IPS-15b (cell line): Measurements from ENCODE around the gene GTSE1.

Source experiments
- H3K27me3 ChIP-seq: one replicate; pipeline ENCODE4 v1.6.1; 2013; ENCODE audit warnings: low read length; ENCODE audit not compliant: control insufficient read depth, insufficient read depth
- H3K36me3 ChIP-seq: one replicate; pipeline ENCODE4 v1.6.1; 2013; ENCODE audit warnings: low read length; ENCODE audit not compliant: control insufficient read depth, insufficient read depth
- H3K4me1 ChIP-seq: one replicate; pipeline ENCODE4 v1.6.1; 2013; ENCODE audit warnings: mild to moderate bottlenecking, low read length; ENCODE audit not compliant: control insufficient read depth, insufficient read depth
- H3K4me3 ChIP-seq: one replicate; pipeline ENCODE4 v1.5.1; 2013; ENCODE audit warnings: low read depth, low read length
- H3K9ac ChIP-seq: one replicate; pipeline ENCODE4 v1.6.1; 2013; ENCODE audit warnings: low read depth, mild to moderate bottlenecking, low read length
- H3K9me3 ChIP-seq: one replicate; pipeline ENCODE4 v1.6.1; 2013; ENCODE audit warnings: mild to moderate bottlenecking, low read length; ENCODE audit not compliant: control insufficient read depth, insufficient read depth

Gene GTSE1

GRCh38 chr22:46337870-46338269 is 41.2 kb downstream of the GTSE1 start:
- no peak overlapping the region for H3K9ac ChIP-seq
- no peak overlapping the region for H3K4me3 ChIP-seq
- H3K27me3 ChIP-seq: no peaks in the 10 kb centered on the region
- no peaks in the 10 kb centered on the region for H3K4me1 ChIP-seq
- peaks cover 27% of the 10 kb centered on the region for H3K36me3 ChIP-seq
- no peaks in the 10 kb centered on the region for H3K9me3 ChIP-seq

DNA sequence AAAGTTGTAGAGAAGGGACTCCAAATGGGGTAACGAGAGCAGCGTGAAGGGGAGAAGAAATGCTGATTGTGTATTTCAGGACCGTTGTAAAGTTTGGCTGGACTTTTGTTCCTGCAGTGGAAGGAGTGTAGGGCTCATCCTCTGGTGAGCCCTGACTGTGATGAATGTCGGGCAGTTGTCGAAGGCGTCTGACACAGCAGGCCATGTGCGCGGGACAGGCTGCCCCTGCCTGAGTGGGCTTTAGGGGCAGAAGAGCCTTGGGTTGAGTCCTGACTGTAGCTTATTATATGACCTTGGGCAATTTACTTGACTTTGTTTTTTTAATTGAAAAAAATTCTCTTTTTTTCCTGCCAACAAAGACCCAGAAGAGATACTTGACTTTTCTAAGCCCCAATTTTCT is 42.0 kb downstream of the GTSE1 start:
- Histone ChIP-seq H3K9ac (no peak overlapping the region), H3K4me3 (no peak overlapping the region), H3K4me1 (no peaks in the 10 kb centered on the region), H3K27me3 (no peaks in the 10 kb centered on the region), H3K36me3 (peaks cover 27% of the 10 kb centered on the region), H3K9me3 (no peaks in the 10 kb centered on the region)

- no peak overlapping the region for H3K4me3 ChIP-seq
- peaks cover 35% of the 10 kb centered on the region for H3K36me3 ChIP-seq
Measured at GRCh38 chr22:46339956-46340355, 43.3 kb downstream of the GTSE1 start.

DNA sequence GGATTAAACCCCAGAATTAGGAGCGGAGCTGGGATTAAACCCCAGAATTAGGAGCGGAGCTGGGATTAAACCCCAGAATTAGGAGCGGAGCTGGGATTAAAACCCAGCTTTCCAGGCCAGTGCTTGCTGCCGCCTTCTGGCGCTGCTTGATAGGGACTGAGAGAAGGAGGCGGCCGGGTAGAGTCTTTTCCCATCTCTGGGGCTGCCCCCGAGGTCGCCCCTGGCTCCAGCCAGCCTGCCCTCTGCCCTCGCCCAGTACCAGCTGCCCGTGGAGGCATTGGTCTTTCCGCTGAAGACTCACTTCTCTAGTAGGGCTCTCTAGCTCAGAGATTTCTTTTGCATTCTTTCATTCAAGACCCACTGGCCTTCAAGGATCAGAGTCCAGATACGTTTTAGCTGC is 44.0 kb downstream of the GTSE1 start:
- no peak overlapping the region for H3K4me3 ChIP-seq
- no peak overlapping the region for H3K9ac ChIP-seq
- peaks cover 37% of the 10 kb centered on the region for H3K36me3 ChIP-seq
- no peaks in the 10 kb centered on the region for H3K27me3 ChIP-seq
- no peaks in the 10 kb centered on the region for H3K4me1 ChIP-seq
- H3K9me3 ChIP-seq: no peaks in the 10 kb centered on the region

More at GRCh38 chr22:46339956-46340355, 43.3 kb downstream of the GTSE1 start:
- H3K27me3 ChIP-seq: no peaks in the 10 kb centered on the region
- no peak overlapping the region for H3K9ac ChIP-seq
- no peaks in the 10 kb centered on the region for H3K4me1 ChIP-seq
- no peaks in the 10 kb centered on the region for H3K9me3 ChIP-seq

GRCh38 chr22:46346680-46347405 is 50.2 kb downstream of the GTSE1 start:
- Histone ChIP-seq H3K4me1 (no peaks in the 10 kb centered on the region), H3K27me3 (no peaks in the 10 kb centered on the region), H3K9me3 (no peaks in the 10 kb centered on the region), H3K36me3 (peaks cover 59% of the 10 kb centered on the region), H3K9ac (no peak overlapping the region), H3K4me3 (no peak overlapping the region)

DNA sequence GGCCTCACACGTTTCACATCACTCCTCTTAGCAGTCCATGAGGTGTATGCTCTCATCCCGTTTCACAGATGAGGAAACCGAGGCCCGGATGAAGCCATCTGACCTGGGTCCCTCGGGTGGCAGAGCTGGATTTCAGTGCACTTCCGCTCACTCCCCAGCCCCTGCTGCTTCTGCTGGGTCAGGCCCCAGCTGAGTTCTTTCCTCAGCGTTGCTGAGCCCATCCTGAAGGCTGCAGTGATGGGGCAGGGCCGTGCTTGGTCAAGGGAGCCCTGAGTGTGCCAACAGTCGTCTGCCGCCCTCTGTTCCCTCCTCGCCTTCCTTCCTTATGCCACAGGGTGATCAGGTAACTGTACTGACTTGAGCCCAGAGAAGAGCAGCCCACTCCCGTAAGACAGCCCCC is 51.0 kb downstream of the GTSE1 start:
- Histone ChIP-seq H3K27me3 (no peaks in the 10 kb centered on the region), H3K4me3 (no peak overlapping the region), H3K9ac (no peak overlapping the region), H3K36me3 (peaks cover 66% of the 10 kb centered on the region), H3K9me3 (no peaks in the 10 kb centered on the region), H3K4me1 (no peaks in the 10 kb centered on the region)

DNA sequence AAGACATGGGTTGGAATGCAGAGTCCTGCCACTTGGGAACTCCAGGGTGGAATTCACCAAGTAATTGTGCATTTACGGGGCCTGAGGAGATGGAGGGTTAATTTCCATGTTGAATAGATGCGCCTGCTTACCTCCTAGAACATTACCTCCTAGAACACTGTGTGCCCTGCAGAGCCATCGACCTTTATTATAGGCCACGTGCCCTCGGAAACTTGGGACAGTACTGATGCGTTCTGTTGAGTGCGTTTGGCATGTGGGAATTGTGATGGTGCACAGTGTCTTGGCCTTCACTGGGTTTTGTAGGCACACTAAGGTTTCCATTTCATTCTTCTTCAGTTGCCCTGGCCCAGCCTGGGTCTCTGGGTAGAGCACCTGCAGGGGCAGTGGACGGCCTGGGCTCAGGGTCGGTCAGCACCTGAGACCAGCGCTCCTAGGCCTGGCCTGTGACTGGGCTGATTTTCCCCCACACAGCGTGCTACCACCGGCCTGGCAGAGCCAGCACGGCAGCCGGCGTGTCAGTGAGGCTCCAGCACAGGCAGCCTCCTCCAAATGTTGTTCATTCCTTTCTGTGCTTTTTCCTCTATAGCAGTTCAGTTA is 51.5 kb downstream of the GTSE1 start:
- no peak overlapping the region for H3K4me3 ChIP-seq
- H3K9ac ChIP-seq: no peak overlapping the region
- no peaks in the 10 kb centered on the region for H3K9me3 ChIP-seq
- no peaks in the 10 kb centered on the region for H3K4me1 ChIP-seq
- peaks cover 69% of the 10 kb centered on the region for H3K36me3 ChIP-seq
- no peaks in the 10 kb centered on the region for H3K27me3 ChIP-seq

- Histone ChIP-seq H3K9me3 (no peaks in the 10 kb centered on the region), H3K27me3 (no peaks in the 10 kb centered on the region), H3K36me3 (peaks cover 80% of the 10 kb centered on the region), H3K4me1 (no peaks in the 10 kb centered on the region), H3K9ac (no peak overlapping the region), H3K4me3 (no peak overlapping the region)
Measured at GRCh38 chr22:46349238-46349637, 52.6 kb downstream of the GTSE1 start.

GRCh38 chr22:46349681-46350080 is 53.0 kb downstream of the GTSE1 start:
- Histone ChIP-seq H3K9me3 (no peaks in the 10 kb centered on the region), H3K9ac (no peak overlapping the region), H3K4me1 (no peaks in the 10 kb centered on the region), H3K27me3 (no peaks in the 10 kb centered on the region), H3K4me3 (no peak overlapping the region), H3K36me3 (peaks cover 76% of the 10 kb centered on the region)

GRCh38 chr22:46350121-46350520 is 53.5 kb downstream of the GTSE1 start:
- H3K36me3 ChIP-seq: peaks cover 73% of the 10 kb centered on the region
- no peaks in the 10 kb centered on the region for H3K4me1 ChIP-seq
- no peak overlapping the region for H3K4me3 ChIP-seq
- H3K9me3 ChIP-seq: no peaks in the 10 kb centered on the region
- no peaks in the 10 kb centered on the region for H3K27me3 ChIP-seq
- H3K9ac ChIP-seq: no peak overlapping the region

GRCh38 chr22:46350646-46351045 is 54.0 kb downstream of the GTSE1 start:
- Histone ChIP-seq H3K36me3 (peaks cover 73% of the 10 kb centered on the region), H3K27me3 (no peaks in the 10 kb centered on the region), H3K4me1 (no peaks in the 10 kb centered on the region), H3K9ac (no peak overlapping the region), H3K9me3 (no peaks in the 10 kb centered on the region), H3K4me3 (no peak overlapping the region)

GRCh38 chr22:46351131-46351735 is 54.6 kb downstream of the GTSE1 start:
- no peak overlapping the region for H3K9ac ChIP-seq
- H3K4me1 ChIP-seq: no peaks in the 10 kb centered on the region
- no peak overlapping the region for H3K4me3 ChIP-seq
- peaks cover 74% of the 10 kb centered on the region for H3K36me3 ChIP-seq
- H3K9me3 ChIP-seq: no peaks in the 10 kb centered on the region
- H3K27me3 ChIP-seq: no peaks in the 10 kb centered on the region
